ENCODE measurements around the gene SYT9.

The SYT9 gene, protein sequence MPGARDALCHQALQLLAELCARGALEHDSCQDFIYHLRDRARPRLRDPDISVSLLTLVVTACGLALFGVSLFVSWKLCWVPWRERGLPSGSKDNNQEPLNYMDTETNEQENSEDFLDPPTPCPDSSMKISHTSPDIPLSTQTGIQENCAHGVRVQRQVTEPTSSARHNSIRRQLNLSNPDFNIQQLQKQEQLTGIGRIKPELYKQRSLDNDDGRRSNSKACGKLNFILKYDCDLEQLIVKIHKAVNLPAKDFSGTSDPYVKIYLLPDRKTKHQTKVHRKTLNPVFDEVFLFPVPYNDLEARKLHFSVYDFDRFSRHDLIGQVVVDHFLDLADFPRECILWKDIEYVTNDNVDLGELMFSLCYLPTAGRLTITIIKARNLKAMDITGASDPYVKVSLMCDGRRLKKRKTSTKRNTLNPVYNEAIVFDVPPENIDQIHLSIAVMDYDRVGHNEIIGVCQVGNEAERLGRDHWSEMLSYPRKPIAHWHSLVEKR
- total RNA-seq: 0 reads per million in 2 donors

DNA sequence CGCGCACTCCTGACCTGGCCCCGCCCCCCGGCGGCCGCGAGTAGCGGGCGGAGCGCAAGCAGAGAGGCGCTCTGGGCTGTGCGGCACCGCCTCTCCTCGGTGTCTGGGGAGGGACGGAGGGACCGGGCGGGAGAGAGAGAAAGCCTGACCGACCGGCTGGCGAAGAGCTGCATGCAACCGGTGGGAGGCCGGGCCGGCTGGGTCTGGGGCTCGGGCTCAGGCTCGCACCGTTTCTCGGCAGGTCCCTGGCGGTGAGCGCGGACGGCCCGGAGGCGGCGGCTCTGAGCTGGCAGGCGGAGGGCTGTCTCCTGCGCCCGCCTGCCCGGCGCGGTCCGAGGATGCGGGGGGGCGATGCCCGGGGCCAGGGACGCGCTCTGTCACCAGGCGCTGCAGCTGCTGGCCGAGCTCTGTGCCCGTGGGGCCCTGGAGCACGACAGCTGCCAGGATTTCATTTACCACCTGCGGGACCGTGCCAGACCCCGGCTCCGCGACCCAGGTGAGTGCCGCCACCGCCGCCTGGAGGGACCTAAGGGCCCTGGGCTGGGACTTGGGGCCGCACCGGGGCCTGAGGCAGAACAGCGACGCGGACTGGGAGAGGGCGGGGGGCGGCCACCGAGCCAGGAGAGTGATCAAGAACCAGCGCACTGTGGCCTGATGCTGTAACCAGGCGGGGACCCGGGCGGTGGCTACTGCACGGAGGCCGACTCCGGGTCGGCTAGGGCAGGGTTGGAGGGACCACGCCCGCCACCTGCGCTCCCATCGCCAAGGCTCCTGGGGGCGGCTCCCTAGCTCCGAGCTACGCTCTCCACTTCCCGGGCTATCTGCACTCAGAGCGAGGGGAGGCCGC is at the start of gene SYT9:
TSS of gene SYT9 (plus strand) at position 69 of the 847 bp plus-strand sequence. CDS start at position 352, 283 bp downstream.
- no peak for DNase-seq

DNA sequence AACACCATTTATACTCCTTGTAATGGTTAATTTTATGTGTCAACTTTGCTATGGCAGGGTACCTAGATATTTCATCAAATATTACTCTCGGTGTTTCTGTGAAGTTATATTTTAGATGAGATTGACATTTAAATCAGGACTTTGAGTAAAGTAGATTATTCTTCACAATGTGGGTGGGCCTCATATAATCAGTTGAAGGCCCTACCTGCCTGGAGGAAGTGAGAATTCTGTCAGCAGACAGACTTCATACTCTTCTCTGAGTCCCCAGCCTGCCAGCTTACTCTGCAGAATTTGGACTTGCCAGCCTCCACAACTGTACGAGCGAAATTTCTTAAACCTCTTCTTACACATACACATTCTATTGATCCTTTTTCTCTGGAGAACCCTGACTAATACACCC is 49.3 kb upstream of the SYT9 start:
- no peak for DNase-seq

DNA sequence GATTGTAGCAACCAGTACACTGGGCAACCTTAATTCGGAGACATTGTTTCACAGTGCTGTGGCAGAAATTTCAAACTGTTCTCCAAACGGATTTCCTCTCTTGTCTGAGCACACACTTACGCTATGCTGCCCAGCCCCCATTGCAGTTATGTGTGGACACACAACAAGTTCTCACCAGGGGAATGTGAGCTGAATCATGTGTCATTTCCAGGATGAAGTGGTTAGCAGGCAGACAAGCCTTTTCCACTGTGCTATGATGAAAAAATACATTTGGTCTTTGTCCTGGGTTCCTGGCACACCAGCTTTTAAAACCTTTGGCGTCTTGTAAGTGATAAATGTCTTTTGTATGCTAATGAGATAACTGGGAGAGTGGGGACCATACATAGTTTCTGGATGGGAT is 46.9 kb upstream of the SYT9 start:
- DNase-seq: no peak

DNA sequence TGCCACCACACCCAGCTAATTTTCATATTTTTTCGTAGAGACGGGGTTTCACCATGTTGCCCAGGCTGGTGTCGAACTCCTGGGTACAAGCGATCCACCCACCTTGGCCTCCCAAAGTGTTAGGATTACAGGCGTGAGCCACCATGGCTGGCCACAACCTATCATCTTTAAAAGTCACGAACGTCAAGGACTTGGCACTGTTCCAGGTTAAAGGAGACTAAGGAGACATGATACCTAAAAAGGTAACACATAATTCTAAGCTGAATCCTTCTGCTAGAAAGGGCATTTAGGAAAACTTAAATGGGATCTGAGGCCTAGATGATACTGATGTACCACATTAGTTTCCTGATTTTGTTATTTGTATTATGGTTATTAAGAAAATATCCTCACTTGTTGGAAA is 43.3 kb upstream of the SYT9 start:
- DNase-seq: no peak

DNA sequence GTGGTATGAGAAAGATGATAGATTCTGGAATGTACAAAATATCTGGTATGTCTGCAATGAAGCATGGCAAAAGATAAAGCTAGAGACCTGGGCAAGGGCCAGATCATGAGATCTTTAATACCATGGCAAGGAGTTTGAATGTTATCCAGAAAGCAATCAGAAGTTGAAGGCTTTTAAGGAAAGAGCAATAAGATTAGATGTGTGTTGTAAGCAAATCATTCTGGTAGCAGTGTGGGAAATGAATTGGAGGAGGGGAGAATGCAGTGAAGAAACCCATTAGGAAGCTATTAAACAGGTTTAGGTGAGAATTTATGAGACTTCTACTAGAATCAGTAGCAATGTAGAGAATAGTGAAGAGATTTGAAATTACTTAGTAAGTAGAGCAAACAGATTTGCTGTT is 32.2 kb upstream of the SYT9 start:
- DNase-seq: no peak

DNA sequence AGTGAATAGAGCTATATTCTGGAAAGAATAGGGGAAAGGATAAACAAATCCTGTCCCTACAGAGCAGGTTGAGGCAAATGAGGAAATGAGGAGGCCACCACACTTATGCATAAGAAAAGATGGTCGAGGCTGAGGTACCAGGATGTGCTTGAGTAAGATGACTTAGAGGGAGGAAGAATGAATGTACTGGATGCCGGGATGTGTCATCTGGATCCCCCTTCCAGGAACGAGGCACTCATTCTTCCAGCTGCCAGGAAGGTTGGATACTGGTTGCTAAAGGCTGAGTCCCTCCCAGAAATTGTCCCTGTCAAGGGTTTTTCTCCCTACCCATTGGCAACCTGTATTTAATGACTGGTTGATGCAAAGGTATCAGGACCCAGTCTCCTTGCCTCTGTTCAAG is 31.1 kb upstream of the SYT9 start:
- DNase-seq: no peak

DNA sequence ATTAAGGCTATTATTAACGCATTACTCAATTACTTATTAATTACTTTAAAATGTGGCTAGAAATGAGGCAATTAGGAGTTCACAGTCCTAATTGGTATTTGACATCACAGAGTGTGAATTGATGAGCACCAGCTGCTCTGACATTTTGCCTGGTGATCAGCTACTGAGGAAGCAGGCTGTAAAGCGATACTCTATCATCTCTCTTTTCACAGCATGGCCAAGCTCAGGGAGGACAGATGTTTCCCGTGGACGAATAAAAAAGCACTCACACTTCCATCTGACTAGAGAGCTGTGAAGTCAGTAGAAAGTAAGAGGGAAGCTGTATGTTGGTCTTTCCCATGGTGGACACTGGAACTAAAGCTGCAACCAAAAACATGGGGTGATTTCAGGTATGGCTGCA is 29.1 kb upstream of the SYT9 start:
- DNase-seq: no peak

DNA sequence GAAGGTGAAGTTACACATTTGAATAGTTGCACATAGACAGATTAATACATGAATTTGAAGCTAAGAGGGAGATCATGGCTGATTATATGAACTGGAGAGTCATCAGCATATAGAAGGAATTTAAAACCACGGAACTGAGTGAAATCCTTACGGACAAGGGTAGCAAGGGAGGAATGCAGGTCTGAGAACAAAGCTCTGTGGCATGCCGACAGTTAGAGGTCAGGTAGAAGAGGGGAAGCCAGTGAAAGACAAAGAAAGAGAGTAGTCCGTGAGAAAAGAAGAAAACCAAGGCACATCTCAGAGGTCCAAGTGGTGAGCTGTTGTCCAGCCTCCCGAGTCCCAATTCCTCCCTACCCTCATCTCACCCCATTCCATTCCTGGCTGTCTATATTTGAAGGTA is 11.8 kb upstream of the SYT9 start:
- DNase-seq: no peak

DNA sequence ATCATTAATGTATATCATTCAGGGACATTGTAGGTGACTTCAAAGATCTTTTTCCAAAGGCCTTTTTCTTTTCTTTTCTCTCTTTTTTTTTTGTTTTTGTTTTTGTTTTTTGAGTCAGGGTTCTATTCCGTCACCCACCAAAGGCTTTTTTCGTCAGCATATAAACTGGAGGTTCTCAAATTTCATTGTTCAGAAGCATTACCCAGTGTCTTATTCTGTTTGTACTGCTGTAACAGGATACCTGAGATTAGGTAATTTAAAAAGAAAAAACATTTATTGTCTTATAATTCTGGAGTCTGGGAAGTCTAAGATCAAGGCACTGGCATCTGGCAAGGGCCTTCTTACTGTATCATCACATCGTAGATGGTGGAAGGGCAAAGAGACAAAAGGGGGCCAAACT is 6.4 kb upstream of the SYT9 start:
- no peak for DNase-seq

DNA sequence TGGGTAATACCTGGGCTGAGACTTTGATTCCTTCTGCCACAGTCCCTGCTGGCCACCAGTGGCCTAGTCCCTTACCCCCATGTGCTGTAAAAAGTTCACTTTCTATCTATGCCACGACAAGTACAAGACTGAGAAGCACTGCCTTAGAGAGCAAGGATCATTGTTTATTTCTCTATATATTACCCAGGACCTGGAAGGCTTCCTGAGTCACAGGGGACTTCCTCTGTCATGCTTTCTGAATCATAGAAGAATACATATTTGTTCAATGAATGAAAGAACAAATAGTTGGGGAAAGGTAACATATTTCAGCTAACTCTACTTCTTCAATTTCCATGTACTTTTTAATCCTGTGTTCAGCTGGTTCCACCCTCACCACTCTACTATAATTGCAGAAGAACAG is 5.5 kb upstream of the SYT9 start:
- no peak for DNase-seq

DNA sequence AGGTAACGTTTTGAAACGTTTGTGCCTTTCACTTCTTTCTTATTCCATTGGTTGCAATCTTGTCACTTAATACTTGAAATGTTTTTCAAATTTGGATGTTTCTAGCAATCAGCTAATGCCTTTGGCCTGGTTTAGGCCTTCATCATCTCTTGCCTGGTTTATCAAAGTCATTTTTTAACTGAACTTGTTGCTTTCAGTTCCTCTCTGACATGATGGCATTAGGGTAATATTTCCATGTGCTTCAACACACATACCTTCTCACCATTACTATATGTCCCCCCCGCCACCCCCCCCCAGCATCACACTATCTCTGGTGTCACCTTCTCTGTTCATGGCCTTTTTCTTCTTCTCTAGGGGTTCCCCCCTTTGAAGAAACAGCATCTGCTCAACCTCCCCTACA is 1.5 kb upstream of the SYT9 start:
- no peak for DNase-seq

DNA sequence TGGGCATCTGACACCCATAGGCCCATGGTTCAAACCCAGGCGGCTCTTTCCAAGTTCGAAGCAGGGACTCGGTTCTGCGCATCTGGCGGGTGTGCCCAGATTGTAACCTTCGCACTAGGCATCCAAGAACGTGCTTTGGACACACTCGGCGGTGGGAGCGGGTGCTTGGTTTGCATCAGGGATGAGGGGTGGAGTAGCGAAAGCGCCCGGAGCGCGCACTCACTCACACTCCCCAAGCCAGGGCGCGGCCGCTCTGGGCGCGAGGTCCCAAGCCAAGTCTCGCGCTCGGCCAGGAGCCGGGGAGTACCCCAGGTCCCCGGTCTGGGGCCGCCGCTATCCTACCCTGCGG is 243 bp upstream of the SYT9 start:
- no peak for DNase-seq

DNA sequence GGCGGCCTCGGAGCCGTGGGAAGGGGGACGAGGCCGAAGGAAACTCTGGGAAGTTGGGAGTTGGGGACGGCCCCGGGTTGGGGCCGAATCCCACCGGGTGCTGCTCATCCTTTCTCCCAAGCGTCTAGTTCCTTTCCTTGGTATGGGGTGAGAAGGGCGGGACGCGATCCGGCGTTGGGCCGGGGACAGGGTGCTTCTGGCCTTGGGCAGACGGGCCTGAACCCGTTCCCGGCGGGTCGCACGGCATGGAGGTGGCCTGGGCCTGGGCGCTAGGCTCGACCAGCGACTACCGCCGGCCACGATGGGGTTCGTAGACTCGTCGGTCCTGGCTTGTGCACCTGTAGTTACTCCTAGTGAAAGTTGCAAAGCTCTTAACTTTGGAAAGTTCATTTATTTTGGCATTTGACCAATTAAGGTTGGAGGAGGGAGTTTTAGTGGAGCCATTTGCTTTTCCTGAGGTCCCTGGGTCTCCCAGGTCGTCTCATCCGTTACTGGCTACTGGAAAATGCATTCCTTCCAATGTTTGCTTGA is 1.0 kb downstream of the SYT9 start:
- no peak for DNase-seq

DNA sequence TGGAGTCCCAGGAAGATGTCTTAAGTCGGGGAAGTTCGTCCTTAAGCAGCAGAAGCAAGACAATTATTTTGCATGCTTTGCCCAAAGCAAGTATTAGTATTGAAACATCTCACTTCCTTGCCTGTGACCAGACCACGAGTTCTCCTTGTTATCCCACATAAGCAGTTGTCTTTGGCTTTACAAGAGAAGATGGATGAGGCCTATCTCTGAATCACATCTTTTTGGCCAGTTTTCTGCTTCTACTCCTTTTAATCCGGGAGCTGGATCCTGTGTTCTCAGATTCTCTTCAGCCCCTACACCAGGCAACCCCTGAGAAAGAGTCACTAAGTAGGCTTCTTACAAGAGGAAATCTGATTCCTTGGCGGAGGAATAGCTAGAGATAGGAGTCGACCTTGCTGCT is 2.1 kb downstream of the SYT9 start:
- DNase-seq: no peak

DNA sequence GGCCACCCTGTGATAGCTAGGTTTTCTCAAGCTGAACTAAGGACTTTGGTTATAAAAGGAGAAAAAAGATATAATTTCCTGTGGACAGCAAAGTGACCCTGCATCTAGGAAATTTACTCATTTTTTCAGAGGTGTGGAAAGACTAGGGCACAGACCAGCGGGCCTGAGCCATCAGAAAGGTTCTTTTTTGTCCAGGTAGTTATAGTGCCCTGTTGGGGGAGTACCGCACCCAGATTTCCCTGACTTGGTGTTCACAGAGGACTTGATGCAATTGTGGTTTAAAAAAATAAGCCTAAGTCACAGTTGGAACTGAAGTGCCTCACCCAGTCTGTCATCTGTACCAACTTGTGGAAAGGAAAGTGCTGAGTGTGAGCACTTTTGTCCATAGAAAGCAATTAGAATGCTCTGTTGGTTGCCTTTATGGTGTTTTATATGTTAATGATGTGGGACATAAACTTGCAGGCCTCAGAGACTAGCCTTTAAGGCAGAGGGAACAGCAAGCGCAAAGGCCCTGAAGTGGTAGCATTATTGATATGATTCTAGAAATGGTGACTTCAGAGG is 3.1 kb downstream of the SYT9 start:
- no peak for DNase-seq

DNA sequence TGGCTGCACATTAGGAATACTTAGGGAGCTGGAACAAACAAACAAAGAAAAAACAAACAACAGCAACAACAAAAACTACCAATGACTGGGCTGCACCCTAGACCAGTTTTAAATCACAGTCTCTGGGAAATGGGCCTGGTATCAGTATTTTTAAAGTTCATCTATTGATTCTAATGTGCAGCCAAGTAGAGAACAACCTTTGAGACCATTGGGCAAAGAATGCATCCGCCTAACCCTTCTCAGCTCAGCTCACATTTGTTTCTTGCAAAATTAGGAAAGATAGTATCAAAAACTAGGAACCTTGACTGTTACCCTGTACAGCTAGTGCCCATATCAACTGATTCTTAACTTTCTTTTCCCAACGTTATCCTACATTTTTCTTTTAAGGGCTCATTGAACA is 5.2 kb downstream of the SYT9 start:
- DNase-seq: no peak

DNA sequence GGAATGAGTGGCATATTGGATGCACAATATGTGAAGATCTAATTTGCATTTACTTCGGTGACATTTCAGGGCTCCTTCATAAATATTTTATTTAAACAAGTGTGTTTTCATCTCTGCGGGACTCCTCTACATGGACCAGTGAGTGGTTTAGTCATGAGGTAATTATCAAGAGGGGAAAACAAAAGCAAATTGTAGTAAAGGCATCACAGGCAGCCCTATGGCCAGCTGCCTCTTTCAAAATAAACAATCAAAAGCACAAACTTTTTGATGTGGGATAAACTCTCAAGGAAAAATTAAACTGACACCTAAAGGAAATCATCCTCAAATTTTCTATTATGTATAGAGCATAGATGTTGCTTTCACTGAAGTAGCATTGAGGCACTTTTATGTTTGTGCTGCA is 6.0 kb downstream of the SYT9 start:
- no peak for DNase-seq

DNA sequence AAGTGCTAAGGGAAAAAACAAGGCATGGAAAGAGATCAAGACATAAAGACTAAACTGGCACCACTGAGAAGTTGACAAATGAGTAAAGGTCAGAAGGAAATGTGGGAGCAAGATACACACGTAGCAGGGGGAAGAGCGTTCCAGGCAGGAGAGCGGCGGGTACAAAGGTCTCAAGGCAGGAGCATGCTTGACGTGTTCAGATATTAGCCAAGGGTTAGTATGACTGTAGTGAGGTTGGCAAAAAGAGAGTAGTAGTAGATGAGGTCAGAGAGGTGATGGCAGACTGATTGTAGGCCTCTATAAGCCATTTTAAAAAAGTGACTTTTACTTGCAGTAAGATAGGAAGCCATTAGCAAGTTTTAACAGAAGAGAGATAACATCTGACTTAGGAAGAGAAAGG is 9.9 kb downstream of the SYT9 start:
- no peak for DNase-seq

DNA sequence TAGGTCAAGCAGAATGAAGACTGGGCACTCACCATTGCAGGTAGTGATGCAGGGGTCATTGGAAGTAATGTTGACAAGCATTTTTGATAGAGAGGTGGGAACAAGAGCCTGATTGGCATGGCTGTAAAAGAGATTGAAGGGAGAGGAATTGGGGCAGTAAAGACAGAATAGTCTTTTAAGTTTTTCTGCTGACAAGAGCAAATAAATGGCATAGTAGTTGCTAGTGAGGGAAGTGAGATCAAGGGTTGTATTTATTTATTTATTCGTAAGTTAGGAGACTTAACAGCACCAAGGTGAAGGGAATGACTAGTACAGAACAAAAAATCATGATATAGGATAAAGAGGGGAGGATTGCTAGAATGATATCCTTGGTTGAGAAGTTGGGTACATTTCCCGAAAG is 11.0 kb downstream of the SYT9 start:
- DNase-seq: no peak

DNA sequence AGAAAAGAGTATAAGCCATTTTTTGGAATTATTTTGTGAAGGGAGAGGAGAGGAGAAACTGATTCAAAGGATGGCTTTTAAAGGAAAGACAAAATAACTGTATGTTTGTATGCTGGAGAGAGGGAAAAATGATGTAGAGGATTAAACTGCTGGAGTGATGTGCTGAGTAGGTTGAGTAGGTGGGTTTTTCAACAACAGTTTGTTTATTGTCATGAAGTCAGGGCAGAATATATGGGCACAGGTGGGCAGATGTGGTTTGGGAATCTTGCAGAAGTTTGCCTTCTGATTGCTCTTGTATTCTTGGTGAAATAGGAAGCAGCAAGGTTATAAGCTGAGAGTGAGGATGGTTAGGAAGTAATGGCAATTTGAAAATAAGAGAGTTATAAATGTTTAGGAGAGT is 12.1 kb downstream of the SYT9 start:
- no peak for DNase-seq

DNA sequence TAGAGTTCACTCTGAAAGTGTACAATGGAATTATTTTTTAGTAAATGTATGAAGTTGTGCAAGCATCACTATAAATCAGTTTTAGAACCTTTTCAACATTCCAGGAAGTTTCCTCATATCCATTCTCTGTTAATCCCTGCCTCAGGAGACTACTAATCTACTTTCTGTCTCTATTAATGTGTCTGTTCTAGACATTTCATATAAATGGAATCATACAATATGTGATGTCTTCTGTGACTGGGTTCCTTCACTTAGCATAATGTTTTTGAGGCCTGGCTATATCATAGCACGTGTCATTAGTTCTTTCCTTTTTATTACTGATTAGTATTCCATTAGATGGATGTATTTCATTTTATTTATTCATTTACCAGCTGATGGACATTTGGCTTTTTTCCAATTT is 17.1 kb downstream of the SYT9 start:
- no peak for DNase-seq

DNA sequence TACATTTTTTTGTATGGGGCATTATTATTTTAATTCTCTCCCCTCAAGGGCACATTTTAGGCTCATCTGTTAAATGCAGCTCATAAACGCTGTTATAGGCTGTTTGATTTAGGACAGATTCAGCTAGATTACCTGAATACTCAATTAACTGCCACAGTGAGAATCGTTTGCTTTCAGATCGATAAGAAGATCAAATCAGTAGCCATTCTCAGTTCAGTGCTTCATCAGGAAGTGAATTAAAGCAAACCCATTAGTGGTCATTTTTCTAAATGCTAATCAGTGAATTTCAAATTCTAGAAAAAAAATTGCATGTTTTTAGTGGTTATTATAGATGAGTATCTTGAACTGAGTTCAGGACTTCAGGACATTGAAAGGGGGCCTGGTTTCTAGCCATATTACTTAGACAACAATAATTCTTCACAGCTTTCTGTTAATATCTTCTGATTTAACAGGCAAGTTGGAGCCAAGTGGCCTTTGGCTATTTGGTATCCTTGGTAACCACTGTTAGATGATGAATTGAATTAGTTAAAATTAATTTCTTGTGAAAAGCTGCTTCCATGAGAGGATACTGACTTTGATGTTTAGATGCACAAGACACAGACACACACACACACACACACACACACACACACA is 18.6 kb downstream of the SYT9 start:
- DNase-seq: no peak

DNA sequence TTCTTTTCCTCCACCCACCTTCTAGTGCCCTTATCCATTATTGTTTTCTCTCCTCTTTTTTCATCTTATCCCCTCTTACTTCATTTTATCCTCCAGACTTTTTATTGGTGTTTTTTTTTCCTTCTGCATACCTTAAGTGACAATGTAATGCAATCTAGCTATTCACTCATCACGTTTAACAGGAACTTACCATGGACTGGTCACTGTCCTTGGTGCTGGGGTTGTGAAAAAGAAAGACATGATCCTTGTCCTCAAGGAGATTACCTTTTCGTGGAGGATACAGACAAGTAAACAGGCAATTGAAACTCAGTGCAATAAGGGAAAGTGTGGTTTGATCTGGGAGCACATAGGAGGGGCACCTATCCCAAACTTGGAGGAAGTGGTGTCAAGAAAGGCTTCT is 20.7 kb downstream of the SYT9 start:
- DNase-seq: no peak
